Suppressor macrophage (primary cell): ENCODE results near the gene PEX11B.

Experiments
- DNase-seq, 4 experiments: peaks; one replicate each; pipeline ENCODE4 v3.0.0-alpha.2; 2020 to 2022
- total RNA-seq, 17 experiments: gene quantifications; one replicate each; lab custom pipeline; 2026; ENCODE audit warnings: mixed read lengths in 6 of 17, inconsistent platforms in 3 of 17; lab: John Stamatoyannopoulos, UW

The PEX11B gene, protein sequence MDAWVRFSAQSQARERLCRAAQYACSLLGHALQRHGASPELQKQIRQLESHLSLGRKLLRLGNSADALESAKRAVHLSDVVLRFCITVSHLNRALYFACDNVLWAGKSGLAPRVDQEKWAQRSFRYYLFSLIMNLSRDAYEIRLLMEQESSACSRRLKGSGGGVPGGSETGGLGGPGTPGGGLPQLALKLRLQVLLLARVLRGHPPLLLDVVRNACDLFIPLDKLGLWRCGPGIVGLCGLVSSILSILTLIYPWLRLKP
- 5.9 to 18.7 (median 15.1) reads per million in 17 experiments for total RNA-seq

DNA sequence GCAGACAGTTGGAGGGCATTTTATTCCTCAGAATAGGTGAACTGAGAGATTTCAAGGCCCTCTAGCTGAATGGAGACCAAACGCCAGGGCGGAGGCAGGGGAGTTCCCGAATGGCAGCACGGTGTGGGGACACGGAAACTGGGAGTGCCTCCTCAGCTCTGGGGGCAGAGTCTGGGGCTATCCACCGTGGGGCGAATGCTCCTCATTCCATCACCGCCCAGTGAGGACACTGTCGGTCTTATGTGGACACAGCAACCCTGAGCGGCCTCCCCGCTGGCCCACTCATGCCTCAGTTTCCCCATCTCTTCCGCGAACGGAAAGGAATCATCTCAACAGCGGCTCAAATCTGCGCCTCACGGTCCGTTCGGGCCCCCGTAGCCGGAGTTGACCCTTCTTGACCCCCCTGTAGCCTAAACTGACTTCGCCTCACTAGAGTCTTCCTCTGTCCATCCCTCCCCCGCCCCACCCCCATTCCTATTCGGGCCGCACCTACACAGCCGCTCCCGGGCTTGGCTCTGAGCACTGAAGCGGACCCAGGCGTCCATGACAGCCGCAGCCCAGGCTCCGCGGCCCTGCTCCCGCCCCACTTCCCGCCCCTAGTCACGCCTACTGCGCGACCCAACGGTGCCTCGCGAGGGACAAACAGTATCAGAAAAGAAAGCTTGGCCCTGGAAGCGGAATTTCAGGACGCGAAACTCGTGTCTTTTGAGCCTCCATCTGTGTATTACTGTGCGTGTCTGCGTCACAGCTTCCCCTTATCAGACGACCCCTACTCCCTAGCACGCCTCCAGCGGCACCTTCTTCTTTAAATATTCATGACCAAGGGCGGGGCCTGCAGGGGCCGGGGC lies at the start of gene PEX11B:
PEX11B (minus strand) TSS at position 574 of the 848 bp plus-strand sequence; CDS start at position 545, 29 bp downstream.
- DNase-seq, result peak; percentile 91 to 95 (median 94)

DNA sequence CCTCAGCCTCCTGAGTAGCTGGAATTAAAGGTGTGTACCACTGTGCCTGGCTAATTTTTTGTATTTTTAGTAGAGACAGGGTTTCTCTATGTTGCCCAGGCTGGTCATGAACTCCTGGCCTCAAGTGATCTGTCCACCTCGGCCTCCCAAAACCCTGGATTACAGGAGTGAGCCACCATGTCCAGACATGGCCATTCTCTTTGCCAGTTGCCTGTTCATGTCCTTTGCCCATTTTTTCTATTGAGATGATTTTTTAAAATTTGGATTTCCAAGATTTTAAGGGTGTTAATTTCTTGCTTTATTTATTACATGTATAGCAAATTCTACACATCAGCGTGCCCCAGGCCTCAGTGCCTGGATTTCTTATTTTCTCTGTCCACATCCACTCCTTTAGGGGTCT lies 48.8 kb upstream of the PEX11B start:
- no peak for DNase-seq

DNA sequence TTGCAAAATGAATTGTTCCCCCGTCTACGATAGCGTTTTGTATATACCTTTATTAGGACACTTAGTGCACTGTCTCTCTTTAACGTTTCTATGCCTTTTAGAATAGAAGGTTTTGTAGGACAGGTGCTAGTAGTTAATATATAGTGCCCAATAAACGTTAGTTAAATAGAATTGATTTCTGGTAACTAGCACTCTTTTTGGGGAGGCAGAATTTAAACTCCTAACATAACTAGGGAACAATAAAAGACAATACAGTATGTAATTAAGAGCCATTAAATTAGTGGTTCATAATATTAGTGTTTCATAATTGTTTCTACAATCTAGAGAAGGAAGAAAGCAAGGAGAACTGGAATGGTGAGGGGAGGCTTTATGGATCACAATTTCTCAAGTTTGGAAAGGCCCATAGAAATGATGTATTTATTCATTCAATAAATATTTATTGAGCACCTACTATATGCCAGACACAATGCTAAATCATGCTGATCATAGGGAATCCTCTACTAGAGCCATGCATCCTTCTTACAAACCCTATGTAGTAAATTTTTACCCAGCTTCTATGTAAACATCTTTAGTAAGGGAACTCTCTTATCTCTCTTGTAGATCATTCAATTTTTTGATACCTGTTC lies 46.7 kb upstream of the PEX11B start:
- DNase-seq, result no peak

DNA sequence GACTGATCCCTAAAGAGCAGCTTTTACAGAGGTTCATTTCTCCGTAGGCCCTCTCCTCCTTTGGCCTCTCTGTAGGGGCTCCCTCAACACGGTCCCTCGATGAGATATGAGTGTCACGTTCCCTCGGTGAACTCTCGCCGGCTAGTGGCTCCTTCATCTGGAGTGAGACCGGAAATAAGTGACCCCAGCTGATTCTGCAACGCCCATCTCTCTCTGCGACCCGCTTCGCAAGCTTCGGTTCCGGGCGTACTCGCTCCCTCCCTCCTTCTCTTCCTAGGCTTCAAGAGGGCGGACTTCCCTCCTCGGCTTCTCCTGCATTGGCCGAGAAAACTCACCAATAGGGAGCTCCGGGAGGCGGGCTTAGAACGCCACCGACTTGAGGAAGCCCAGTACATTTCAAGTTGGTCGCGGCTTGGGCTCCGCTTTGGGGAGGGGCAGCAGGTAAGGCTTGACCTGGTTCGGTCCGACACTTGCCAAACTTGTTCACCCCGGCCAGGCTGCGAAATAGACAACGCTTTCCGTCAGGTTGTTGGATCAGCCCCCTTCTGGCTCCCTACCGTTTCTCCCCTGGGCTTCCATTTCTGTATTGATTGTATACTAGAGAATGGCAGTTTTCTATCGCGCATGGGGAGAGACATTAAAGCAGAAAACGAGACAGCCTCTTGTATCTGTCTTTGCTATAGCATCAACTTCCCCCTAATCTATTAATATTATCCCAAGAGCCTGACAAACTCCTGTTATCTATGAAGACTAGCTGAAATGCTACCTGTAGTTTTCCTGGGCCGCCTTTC lies 46.0 kb upstream of the PEX11B start, which contains the start of the genes ANKRD34A and POLR3GL:
ANKRD34A (minus strand) TSS at position 248 of the 791 bp plus-strand sequence. CDS start 2,816 bp downstream, outside the sequence.
POLR3GL (plus strand) TSS at position 363 of the 791 bp plus-strand sequence. CDS start 10,176 bp downstream, outside the sequence.
- DNase-seq, result peak; percentile 92 to 96 (median 96)

DNA sequence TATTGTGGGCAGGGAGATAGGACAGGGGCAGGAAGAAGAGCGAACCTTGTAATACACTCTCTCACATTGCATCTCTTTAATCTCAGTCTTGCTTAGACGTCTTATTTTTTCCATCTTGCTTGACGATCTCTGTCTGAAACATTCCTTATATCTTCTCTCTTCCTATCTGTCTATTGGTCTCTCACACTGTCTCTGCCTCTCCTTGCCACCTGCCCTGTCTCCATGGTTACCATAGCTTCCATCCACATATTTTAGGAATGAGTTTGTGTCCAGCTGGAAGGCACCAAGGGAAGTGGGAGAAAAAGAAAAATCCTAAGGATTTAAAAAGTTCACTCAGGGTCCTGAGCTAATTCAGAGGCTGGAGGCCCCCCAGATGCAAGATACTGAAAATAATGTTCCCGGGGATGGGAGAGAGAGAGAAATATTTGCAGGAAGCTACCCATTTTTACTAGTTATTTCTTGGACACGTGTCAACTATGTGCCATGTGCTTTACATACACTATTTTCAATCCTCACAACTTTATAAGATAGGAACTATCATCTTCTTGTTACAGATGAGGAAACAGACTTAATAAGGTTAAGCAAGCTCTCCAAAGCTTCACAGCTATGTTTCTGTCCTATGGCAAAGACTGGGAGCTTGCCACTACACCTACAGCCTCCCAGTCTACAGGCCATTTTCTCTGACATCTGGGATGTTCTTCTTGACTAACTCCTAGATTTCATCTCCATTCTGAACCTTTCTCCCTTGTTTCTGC lies 44.9 kb upstream of the PEX11B start:
- DNase-seq, result no peak

DNA sequence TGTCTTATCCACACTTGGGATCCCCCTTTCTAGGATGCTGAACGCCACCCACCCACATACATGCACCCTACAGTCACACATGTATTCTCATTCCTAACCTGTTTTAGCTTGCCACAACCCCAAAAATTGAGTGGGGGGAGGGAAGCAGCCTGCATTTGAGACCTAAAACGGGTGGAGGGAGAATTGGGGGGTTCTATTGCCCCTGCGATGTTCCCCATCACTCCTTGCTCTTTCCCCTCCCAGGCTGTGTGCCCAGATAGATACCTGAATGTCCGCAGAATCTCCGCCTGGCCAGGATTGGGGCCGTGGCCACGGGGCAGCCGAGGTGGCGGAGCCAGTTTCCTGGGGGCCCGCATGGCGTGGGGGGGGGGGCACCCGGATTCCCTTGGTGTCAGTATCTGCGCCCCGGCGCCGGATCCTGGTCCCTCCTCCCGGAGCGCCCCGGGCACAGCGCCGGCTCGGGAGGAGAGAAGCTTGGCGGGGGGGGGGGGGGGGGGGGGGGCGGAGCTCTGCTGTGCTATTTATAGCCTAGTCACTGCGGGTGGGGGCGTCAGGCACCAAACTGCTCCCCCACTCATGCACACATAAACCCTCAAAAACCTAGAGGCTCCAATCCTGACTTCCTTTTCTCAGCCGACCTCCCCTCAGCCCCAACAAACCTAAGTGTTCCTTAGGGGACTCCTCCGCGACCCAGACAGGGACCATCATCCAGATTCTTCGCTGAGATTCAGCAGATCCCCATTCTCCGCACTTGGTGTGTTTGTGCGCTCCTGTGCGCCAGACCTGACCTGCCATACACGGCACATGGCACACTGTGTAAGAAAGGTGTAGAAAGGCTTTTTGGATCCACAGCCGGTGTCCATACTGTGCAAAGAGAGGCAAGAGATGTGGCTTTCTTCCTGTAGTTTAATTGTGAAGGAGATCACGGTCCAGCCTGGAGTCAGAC lies 43.9 kb upstream of the PEX11B start:
- DNase-seq, result peak in 1 of 4 experiments; percentile 31

DNA sequence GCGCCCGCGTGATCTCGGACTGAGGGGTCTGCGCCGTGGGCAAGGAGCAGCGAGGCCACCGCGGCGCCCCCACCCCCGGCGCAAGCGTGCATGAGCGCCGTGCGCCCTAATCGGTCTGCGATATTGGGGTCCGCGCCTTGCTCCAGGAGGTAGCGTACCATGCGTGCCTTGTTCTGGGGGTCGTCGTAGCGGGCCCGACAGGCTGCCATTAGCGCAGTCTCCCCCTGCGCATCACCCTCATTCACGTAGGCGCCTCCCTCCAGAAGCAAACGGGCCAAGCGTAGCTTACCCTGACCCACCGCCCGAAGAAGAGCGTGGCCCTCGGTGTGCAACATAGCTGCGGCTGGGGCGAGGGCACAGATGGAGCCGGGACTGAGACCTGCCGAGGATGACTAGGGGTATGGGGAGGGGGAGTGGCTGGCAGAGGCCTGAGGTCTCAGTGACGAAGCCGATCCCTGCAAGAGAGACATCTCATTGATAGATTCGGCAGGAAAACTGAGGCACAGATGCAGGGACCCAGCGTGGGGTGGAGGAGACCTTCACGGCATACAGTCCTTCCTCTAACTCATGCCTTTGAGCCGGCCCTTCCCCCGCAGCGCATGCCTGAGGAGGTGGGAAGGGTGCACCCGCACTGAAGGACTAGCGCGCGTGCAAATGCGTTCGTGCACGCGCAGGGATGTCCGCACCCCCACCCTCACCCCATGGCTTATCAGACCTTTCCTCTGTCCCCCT lies 43.1 kb upstream of the PEX11B start:
- peak in 3 of 4 experiments; percentile 33 to 64 (median 47) for DNase-seq

DNA sequence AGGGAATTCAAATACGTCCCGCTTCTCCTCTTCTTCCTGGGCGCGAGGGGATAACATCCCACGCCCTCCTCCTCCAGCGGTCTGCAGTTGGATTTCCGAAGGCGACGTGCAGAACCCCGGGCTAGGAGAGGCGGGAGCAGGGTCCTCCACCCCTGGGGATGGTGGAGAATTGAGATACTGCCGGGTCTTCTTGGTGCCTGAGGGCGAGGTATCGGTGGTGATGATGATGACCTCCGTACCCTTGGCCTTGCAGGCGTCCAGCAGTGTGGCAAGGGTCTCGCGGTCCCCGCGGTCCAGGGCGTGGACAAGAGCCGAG lies 42.5 kb upstream of the PEX11B start:
- no peak for DNase-seq

DNA sequence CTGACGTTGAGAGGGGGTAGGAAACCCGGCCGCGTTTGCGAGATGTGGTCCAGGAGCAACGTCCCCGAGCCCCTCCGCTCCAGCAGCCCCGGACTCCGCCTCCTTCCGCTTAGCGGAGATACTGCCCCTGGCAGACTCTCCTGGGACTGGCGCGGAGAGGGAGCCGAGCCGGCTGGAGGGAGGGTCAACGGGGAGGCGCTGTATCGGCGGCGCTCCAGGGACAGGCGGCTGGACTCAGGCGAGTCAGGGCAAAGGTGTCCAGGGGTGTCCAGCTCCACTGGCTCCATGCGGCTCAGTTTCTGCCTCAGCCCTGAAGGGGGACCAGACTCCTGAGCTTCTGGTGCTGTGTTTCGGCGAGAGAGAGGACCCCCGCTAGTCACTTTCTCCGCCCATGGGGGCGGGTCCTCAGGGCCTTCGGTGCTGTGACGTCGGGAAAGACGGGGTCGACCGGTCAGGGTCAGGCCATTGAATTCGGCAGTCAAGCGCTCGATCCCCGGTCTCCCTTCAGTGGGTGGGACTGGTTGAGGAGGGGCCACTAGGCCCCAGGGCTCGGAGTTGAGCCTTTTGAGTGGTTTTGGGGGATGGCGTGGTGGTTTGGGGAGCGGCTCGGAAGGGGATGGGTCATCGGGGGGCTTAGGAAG lies 42.1 kb upstream of the PEX11B start:
- DNase-seq, result peak; percentile 42 to 80 (median 65)

DNA sequence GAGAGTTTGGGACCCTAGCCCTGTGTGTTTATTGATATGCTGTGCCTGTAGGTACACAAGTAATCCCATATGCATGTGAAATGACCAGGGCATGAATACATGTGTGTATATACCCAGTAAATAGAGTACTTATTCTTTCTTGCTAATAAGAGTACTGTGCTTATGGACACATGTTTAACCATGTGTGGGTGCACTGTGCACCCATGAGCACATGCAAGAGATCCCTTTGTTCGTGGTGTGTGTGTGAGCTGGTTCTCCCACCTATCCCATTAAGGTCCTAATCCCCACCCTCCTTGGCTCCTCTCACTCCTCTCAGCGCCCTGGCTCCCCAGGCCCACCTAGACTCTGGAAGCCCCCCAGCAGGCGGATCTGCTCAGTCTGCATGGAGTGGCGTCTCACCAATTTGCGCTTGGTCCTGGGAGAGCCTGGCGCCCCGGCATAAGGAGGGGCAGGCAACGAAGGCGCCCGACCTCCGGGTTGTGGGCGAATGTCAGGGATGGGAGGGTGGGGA lies 41.5 kb upstream of the PEX11B start:
- DNase-seq, result no peak

DNA sequence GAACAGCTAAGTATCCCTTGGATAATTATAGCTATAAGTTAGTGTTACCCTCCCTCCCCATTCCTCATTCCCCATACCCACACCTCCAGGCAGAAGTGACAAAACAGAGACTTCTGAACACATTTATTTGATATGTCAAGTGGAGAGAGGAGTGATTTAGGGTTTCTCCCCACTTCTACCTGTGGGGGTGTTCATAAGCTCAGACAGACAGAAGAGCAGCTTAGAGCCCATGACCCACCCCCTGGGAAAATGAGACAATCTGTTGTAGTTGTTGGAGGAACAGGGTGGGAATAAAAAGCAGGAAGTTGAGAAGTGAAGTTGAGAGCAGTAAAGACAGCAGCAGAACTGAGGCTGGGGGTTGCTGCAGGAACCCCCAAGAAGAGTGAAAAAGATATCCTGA lies 40.8 kb upstream of the PEX11B start:
- DNase-seq, result no peak

DNA sequence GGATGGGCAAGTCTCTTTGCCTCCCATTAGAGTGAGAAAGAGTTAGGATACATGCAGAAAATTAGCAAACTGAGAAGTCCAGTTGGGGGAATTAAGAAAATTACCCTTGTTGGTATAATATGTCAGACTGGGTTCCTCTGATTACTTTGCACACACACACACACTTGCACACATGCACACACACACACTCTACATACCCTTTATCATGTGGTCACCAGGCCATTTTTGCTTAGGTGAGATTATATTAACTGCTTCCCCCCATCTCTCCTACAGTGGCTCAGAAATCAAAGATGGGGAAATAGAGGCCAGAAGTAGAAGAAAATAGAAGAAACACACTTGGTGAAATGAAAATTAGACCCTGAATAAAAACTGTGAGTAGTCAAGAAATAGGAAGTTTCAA lies 40.2 kb upstream of the PEX11B start:
- DNase-seq, result no peak

DNA sequence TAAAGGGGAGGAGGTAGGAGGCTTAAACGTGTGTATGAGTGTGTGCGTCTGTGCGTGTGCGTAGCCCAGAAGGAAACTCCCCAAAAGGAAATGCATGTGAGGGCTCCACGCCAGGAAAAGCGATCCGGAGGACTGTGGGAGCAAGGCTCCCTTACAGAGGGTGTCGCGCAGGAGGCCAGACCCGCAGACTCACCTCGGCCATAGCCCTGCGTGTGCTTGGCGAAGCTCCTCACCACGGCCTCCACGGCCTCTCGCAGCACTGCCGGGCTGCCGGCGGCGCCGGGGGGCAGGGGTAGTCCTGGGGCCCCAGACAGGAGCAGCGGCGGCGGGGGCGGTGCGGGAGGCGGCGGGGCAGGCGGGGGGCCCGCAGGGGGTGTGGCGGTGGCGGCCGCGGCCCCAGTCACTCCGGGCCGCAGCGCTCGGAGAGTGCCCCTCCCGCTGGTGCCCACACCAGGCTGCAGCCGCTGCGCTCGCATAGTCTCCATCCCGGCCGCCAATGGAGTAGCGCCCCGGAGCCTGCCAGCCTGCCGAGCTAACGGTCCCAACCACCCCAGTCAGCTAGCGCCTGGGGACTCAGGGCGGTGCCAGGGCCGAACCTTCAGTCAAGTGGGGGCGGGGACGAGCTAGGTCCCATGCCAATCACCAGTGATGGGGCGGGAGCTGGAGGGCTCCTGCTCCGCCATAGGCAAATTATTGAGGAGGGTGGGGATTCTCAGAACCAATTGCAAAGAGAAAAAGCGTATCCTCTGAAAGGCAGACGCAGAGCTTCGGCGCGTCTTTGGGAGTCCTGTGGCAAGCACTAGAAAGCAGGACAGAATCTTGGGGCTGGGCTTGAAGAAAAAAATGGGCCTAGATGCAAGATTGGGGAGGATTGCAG lies 39.2 kb upstream of the PEX11B start, which contains the start of gene LIX1L:
LIX1L (minus strand) TSS at position 575 of the 877 bp plus-strand sequence; CDS start at position 485, 90 bp downstream.
- peak; percentile 97 to 98 (median 98) for DNase-seq

DNA sequence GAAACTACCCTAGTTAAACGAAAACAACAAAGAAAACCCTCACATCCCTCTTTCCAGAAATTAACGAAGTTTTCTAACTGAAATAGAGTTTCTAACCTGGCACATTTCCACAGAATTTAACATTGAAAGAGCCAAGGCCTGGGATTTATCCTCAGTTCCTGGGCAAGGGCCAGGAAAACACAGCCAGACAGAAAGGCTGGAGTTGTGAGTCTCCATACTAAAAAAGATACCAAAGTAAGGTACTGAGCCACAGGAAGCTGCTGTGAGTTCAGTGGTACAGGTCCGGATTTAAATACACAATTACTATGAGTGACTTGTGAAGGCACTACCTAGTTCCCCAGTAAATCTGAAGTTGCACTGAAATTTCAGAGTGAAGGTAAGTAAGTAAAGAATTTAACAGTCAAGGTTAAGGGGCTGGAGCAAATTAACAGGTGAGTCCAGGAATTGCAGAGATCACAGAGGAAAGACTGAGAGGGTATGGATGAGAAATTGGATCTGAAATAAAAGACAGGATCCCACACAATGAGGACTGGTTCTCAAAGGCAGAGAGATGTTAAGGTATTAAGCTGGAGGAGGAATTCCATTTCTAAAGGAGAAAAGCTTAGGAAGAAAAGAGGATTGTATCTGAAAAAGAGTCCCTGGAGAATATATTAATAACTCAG lies 38.4 kb upstream of the PEX11B start:
- DNase-seq, result no peak

DNA sequence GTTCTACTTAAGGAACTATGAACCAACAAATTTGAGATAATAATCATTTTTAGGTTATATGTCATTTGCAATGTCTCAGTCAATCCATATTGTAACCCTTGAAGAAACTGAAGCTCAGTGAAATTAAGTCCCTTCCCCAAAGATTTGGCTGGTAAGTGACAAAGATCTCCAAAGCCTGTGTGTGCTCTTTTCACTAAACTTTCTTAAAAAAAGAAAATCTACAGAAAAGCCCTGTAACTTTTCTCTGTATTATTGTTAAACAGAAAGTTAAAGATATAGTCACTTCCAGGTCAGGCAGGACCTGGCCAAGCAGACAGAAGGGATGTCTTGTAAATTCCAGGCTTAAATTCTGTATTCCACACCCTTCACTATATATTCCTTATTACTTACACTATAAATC lies 37.8 kb upstream of the PEX11B start:
- no peak for DNase-seq

DNA sequence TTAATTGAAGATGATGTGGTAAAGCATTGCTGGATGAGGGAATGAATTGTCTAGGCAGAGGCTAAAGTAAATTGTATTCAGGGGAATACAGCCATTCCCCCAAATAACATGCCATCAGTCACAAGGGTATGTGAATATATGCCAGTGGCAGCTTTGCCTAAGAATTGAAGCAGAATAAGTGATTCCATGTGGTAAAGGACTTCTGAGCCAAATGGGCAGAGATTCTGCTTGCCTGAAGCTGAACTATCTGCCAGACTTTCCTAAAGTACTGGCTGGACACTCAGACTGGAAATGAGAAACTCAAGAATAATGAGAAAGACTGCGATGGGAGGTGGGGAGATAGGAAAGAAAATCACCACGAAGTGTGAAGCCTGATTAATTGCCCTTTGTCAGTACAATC lies 36.9 kb upstream of the PEX11B start:
- no peak for DNase-seq

DNA sequence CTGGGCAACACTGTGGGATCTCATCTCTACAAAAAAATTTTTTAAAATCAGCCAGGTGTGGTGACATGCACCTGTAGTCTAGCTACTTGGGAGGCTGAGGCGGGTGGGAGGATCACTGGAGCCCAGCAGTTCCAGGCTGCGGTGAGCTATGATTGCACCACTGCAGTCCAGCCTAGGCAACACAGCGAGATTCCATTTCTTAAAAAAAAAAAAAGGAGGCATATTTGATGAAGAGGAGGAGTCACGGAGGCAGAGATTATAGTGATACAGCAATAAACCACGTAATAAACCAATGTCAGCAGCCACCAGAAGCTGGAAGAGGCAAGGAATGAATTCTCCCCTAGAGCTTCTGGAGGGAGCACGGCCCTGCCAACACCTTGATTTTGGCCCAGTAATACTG lies 35.3 kb upstream of the PEX11B start:
- DNase-seq, result no peak
